ENCODE measurements around the gene ST3GAL6. TPM values are rescaled to one million over a fixed set of nuclear protein-coding genes. Genes with fewer than 3 reads are reported as not detected.

ST3GAL6 gene
- polyA plus RNA-seq, 3 donors, result 56.4 to 77.6 (median 76.5) TPM

DNA sequence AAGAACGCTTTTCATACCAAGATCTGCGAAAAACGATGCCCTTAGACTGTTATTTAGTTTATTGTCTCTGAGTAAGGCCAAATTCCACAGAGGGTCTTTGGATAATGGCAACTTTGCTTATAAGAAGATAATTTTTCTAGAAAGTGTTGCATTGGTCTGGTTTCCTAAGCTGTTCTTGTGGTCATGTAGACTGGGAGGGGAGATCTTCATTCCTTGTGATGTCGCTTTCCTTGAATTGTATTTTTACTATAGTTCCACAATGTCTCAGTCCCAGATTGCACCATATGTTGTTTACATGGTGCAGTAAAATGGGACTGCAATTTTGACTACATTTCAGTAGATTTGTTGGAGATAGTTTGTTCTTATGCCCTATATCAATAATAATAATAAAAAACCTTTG lies 28.8 kb upstream of the ST3GAL6 start:
- no peak for DNase-seq (ENCODE audit: extremely low read depth in 1 of 11, low read depth in 9 of 11, low spot score in 4 of 11)

DNA sequence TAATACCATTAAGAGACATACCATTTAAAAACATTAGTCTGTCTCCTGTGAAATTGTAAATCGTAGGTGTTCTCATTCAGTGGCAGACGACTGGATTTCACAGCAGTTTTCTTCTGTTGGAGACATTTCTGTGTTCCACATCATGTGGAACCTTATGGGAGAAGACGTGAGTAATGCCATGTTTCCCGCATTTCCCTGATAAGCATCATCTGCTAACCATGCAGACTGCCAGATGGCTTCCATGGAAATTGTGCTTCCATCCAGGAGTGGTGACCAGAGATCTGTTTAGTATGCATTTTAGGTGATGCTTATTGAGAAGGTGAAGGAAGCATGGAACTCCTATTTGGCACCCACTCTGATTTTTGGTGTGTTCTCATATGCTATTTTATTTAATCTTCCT lies 28.4 kb upstream of the ST3GAL6 start:
- no peak for DNase-seq (ENCODE audit: extremely low read depth in 1 of 11, low read depth in 9 of 11, low spot score in 4 of 11)

DNA sequence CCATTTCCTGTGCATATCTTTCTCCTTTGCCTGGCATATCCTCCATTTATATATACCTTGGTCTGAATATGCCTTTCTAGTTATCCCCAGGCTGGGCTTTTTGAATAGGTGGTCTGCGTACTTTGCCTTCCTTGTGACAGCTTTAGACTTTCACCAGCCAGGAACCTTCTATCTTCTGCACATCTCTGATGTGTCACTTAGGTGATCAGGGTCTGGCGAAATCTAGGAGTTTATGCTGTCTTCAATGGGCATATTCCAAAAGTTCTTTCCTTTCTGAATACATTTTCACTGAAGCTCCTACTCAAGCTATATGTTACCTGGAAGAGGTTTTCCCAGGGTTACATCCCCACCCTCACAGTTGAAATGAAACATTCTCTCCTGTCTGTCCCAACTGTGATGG lies 27.8 kb upstream of the ST3GAL6 start:
- DNase-seq (ENCODE audit: extremely low read depth in 1 of 11, low read depth in 9 of 11, low spot score in 4 of 11), result no peak

DNA sequence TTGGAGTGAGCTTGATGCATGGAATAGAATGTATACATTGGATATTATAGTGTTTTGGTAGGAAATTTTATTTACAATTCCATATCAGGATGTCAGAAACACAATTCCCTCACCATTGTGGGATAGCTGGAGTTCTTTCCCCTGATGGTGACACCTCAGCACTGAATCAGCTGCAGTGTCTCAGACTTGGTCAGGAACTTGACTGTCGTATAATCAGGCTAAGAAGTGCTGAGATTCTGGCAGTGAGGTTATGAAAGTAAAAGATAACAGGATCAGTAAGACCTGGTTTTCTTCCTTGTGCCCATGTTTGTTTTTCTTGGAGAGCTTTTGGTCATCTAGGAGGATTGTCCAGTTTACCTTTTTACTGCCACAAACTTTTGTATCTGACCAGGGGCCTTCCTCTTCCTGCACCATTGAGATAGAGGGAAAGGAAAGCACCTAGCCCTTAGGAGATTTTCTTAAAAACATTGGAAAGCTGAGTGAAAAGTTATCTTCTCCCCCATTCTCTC lies 27.3 kb upstream of the ST3GAL6 start:
- no peak for DNase-seq (ENCODE audit: extremely low read depth in 1 of 11, low read depth in 9 of 11, low spot score in 4 of 11)

DNA sequence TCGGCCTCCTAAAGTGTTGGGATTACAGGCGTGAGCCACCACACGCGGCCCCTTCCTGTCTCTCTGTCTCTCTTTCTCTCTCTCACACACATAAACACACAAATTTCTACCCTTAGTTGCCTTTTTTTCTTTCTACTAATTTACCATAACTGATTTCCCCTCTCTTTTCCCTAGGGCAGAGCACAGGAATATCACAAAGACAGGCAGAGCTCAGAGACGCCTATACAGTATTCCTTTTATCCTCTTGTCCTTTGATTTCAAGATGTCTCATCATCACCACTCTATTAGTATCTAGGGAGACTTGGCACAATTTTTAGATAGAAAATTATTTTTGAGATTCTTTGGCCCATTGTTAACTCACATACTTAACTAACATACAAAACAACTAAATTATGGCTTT lies 25.8 kb upstream of the ST3GAL6 start:
- DNase-seq (ENCODE audit: extremely low read depth in 1 of 11, low read depth in 9 of 11, low spot score in 4 of 11), result no peak

DNA sequence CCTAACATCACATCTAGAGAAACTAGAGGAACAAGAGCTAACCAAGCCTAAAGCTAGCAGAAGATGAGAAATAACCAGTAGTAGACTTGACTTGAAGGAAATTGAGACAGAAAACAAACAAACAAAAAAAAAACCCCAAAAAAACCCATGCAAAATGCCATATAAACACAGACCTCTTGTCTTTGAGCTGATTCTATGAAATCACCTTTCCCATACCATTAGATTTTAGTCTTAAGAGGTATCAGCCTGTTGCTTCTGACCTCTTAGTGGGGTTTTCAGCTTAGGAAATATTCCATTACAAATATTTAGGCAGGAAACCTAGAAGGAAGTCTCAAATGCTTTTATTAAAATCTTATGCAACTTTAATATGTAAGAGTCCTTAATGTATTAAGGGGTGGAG lies 23.9 kb upstream of the ST3GAL6 start:
- no peak for DNase-seq (ENCODE audit: extremely low read depth in 1 of 11, low read depth in 9 of 11, low spot score in 4 of 11)

DNA sequence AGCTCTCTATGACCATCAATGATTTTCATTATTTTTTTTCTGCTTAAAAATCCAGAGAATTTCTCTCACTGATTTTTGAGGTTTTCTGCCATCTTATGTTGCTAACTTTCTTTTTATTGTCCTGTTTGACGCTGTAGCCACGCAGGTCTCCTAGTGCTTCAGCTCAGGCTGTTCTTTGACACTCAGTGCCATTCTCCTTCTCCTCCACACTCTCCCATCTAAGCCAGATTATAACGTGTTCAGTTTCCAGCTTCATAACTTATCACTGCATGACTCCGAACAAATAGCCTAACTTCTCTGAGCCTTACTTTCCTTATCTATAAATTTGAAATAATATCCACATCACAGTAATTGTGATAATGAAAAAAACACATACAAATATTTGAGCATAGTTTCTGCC lies 22.8 kb upstream of the ST3GAL6 start:
- no peak for DNase-seq (ENCODE audit: extremely low read depth in 1 of 11, low read depth in 9 of 11, low spot score in 4 of 11)

DNA sequence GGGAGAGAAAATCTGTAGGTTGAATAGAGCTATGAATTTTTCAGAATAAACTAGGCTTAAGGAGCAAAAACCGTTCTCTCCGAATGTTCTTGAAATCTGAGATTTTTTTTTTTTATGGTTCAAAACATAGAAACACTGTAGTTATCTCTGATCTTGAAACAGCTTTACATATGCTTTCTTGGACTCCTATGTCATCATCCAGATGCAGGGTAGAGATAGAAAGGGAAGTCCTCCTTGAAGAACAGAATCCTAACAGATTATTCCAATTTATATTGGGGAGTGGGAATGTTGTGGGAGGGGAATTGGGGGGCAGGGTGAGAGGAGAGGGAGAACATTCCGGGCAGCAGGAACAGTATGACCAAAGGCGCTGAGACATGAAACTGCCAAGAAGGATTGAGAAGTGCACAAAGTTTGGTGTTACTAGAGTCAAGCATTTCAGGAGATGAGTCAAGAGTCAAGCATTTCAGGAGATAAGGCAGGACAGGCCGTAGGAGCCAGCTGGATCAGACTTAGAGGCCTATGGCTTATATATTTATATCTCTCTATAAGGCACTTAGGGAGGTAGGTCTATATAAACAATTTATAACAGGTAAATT lies 21.9 kb upstream of the ST3GAL6 start:
- DNase-seq (ENCODE audit: extremely low read depth in 1 of 11, low read depth in 9 of 11, low spot score in 4 of 11), result no peak

DNA sequence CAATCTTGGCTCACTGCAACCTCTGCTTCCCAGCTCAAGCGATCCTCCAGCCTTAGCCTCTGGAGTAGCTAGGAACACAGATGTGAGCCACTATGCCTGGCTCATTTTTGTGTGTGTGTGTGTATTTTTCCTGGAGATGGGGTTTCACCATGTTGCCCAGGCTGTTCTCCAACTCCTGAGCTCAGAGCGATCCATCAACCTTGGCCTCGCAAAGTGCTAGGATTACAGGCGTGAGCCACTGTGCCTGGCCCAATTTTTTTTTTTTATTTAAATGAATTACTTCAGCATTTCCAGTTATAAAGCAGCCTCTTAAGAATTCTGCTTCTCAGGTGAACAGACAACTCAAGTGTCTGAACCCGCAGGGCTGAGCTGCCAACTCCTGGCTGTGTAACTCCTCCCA lies 20.1 kb upstream of the ST3GAL6 start:
- no peak for DNase-seq (ENCODE audit: extremely low read depth in 1 of 11, low read depth in 9 of 11, low spot score in 4 of 11)

DNA sequence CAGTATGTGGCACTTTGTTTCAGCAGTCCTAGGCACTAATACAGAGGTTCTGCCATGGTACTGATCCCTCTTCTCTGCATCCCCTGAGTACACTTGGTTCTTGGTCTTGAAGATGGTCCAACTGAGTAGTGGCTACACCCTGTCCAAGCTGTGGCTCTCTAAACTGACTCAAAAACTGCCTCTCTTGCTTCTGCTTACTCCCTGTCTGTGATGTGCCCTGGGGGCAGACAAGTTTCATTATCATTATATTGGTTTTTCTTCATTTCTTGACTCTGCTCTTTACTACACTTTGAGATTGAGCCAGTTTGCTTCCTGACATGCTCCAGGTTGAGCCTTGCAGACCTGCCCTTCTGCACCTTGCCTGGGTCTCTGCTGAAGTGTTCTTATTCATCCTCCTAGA lies 18.9 kb upstream of the ST3GAL6 start:
- no peak for DNase-seq (ENCODE audit: extremely low read depth in 1 of 11, low read depth in 9 of 11, low spot score in 4 of 11)

DNA sequence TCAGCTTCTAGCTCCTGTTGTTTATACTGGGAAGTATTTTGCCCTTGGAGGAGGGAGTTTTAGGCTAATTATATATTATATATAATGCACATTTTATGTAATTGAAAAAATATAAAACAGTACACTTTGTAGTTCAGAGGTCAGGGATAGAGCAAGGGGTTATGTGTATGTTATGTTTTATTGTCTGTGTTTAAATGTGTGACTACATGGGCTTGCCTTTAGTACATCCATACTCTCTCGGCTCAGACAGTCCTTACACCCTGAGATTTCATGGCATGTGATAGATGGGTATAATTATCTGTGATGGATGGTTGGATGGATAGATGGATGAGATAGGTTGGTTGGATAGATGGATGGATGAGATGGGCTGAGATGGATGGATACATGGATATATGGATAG lies 17.4 kb upstream of the ST3GAL6 start:
- no peak for DNase-seq (ENCODE audit: extremely low read depth in 1 of 11, low read depth in 9 of 11, low spot score in 4 of 11)

DNA sequence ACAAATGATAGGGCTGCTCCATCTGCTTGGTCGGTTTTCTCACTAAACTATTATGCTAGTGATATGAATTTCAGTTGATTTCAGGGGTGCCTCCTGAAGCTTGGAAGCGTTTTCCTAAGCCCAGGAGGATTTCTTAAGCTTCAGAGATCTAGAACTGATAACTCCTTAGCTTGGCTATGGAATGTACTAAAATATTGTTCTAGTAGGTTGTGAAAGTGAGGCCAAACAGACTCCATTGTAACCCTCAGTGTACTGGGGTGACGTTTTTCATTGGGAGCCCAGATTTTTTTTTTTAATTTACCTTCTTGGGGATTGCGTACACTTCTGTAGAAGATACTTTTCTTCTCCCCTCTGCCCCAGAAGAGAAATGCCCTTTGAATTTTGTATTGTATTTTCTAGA lies 17.0 kb upstream of the ST3GAL6 start:
- DNase-seq (ENCODE audit: extremely low read depth in 1 of 11, low read depth in 9 of 11, low spot score in 4 of 11), result no peak

DNA sequence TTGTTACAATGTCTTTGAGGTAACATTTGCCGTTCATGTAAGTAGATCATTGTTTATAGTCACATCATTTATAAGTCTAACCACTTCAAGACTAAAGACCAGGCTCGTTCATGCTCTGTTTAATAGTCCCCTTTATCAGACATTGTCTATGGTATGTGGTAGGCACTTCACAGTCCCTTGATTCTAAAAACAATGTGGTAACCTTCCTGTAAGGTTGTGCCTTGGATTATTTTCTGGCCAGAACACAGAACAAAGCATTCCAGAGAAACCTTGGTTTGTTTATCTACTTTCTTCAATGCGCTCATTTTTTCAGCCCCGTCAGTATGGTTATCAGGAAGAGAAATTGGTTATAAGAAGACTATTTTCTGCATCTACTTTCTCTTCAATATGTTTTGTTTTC lies 16.3 kb upstream of the ST3GAL6 start:
- no peak for DNase-seq (ENCODE audit: extremely low read depth in 1 of 11, low read depth in 9 of 11, low spot score in 4 of 11)

DNA sequence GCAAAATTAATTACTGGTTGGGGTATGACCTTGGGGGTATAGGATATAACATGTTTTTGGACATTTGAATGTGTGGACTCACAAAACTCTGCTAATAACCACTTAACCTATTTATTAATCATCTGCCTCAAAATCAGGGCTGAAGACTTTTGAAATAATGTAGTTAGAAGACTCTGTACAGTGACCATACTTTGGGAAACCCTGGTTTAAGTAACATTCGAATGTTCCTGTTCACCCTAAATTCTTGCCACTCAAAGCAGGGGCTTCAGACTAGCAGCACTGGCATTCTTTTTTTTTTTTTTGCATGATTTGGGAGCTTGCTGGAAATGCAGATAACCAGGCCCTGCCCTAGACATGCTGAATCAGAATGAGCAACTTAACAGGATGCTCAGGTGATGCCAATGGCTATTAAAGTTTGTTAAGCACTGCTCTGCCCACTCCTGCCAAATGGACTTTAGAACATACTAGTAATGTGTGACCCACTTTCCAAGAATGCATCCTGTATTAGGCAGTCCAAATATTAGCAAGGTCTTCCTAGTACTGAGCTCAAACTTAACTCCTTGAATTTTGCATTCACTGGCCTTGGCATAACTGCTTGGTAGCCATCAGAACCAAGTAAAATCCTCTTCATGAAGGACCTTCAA lies 12.7 kb upstream of the ST3GAL6 start:
- DNase-seq (ENCODE audit: extremely low read depth in 1 of 11, low read depth in 9 of 11, low spot score in 4 of 11), result no peak

DNA sequence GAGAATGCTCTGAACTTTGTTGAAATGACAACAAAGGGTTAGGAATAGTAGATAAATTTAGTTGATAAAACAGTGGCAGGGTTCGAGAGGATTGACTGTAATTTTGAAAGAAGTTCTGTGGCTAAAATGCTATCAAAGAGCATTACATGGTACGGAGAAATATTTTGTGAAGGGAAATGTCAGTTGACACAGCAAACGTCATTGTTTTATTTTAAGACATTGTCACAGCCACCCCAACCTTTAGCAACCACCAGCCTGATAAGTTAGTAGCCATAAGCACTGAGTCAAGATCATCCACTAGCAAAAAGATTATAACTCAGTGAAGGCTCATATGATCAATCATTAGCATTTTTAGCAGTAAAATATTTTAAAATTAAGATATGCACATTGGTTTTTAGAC lies 8.7 kb upstream of the ST3GAL6 start:
- no peak for DNase-seq (ENCODE audit: extremely low read depth in 1 of 11, low read depth in 9 of 11, low spot score in 4 of 11)

DNA sequence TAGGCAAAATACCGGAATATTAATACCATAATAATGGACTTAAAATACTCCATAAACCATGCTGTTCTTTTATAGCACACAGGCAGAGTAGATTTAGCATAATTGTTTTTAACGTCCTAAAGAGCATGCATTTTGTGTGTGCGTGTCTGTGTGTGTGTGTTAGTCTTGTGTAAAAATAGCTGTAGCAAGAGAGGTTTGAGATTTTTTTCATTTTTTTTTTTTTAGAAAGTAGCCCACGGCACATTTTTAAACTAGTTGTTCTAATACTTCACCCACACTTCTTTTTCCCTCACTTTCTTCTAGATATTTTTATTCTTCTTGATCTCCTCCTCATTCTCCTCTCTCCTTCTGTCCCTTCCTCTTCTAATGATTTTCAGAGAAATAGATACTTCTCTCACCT lies 7.5 kb upstream of the ST3GAL6 start:
- no peak for DNase-seq (ENCODE audit: extremely low read depth in 1 of 11, low read depth in 9 of 11, low spot score in 4 of 11)

DNA sequence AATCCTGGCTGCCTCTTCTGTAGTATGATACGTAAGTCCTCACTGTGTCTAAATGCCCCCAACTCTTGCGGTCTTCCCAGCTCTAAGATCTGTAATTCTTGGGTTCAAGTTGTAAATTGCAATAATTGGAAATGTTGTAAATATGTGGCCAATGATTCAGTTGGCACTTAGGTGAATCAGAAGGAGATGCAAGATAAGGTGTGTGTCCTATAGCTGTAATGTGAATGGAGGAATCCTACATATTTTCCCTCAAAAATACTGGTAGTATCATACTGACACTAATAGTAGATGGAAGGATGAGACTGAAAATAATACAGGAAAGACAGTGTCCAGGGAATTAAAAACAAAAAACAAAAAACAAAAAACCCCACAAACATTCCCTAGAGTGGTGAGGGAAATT lies 3.5 kb upstream of the ST3GAL6 start:
- no peak for DNase-seq (ENCODE audit: extremely low read depth in 1 of 11, low read depth in 9 of 11, low spot score in 4 of 11)

DNA sequence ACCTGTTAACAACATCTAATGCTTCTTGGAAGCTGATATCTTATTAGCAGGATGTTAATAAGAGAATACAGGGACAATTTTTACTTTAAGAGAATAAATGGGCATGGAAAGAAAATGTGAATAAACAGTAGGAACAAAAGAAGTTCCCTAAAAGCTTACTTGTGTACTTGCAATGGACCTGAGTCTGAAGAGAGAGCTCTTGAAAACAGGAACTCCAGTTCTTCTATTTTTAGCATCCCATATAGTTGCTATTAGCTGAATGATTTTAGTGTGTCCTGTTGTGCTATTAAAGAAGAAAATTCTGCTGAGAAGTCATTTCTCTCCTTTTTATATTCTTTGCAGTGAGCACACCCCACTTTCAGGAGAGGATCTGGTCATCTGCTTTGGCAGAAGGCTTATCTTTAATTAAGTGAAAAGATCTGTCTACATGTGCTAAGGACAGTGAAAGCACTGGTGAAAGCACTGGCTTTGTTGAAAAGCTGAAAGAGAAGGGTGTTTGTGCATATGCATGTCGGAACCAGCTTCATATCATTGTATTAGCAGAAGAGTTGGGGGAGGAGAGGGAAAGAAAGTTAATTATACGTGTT lies 1.4 kb upstream of the ST3GAL6 start:
- DNase-seq (ENCODE audit: extremely low read depth in 1 of 11, low read depth in 9 of 11, low spot score in 4 of 11), result no peak

DNA sequence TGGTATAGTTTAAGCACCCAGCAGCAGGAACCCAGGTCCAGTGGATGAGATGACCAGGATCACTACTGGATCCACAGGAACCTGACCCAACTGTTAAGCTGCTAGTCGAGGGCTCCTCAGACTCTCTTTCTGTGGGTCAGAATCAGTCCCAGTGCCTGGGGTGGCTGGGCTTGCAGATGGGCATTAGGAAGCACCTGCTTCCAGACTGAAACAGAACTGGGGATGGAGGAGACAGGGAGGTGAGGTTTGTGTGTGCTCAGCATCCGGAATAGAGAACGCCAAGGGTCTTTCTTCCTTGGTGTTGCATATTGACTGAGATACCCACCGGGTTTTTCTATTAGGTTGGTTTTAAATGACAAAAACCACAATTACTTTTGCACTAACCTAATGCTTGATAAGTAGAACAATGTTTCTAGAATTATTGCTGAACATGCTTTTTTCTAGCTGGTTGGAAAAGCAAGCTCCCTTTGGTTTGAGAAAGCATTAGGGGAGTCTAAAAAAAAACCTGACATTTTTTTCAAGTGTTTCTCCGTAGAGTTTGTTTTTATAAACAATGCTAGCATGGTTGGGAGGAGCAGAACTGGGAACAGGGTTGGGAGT lies 779 bp downstream of the ST3GAL6 start:
- no peak for DNase-seq (ENCODE audit: extremely low read depth in 1 of 11, low read depth in 9 of 11, low spot score in 4 of 11)

DNA sequence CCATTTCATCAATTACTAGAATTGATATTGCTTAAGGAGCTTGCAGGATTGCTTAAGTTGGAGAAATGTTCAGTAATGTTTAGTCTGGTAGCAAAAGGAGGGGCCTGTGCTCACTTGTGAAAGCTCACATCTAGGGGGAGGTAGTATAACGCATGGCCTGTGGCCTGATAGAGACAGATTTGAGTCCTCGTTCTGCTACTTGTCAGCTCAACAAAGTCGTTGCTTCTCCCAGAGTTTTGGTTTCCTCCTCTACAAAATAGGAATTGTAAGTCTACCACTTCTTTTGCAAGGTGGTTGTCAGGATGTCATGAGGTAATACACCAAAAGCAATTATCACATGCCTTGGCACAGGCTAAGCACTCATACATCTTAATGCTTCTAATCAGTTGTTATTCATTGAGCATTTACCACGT lies 1.3 kb downstream of the ST3GAL6 start:
- DNase-seq (ENCODE audit: extremely low read depth in 1 of 11, low read depth in 9 of 11, low spot score in 4 of 11), result no peak
